ENCODE results near the gene PHEX.

Gene PHEX
- 0.21 to 1.4 reads per million in 2 donors for total RNA-seq

GRCh38 chrX:22032084-22032483 lies at the start of gene PHEX:
Gene PHEX (plus strand): TSS chrX:22032325. CDS start chrX:22033006, 681 bp downstream.
- DNase-seq: no peak

GRCh38 chrX:21985332-21985777 lies 46.8 kb upstream of the PHEX start:
- peak; percentile 47 for DNase-seq

- no peak for DNase-seq
Measured at GRCh38 chrX:21986596-21986995, 45.5 kb upstream of the PHEX start.

- no peak for DNase-seq
Measured at GRCh38 chrX:21989384-21989783, 42.7 kb upstream of the PHEX start.

GRCh38 chrX:21990832-21991231 lies 41.3 kb upstream of the PHEX start:
- DNase-seq: no peak

- DNase-seq: no peak
Measured at GRCh38 chrX:21991504-21991903, 40.6 kb upstream of the PHEX start.

GRCh38 chrX:21993265-21993664 lies 38.9 kb upstream of the PHEX start:
- no peak for DNase-seq

- no peak for DNase-seq
Measured at GRCh38 chrX:21996872-21997455, 35.2 kb upstream of the PHEX start.

- no peak for DNase-seq
Measured at GRCh38 chrX:21998037-21998436, 34.1 kb upstream of the PHEX start.

GRCh38 chrX:22004866-22005265 lies 27.3 kb upstream of the PHEX start:
- DNase-seq: no peak

GRCh38 chrX:22012051-22012450 lies 20.1 kb upstream of the PHEX start:
- no peak for DNase-seq

GRCh38 chrX:22012931-22013330 lies 19.2 kb upstream of the PHEX start:
- DNase-seq: no peak

GRCh38 chrX:22015139-22015750 lies 16.9 kb upstream of the PHEX start:
- no peak for DNase-seq

- DNase-seq: no peak
Measured at GRCh38 chrX:22021751-22022324, 10.3 kb upstream of the PHEX start.

- DNase-seq: no peak
Measured at GRCh38 chrX:22024577-22024976, 7.5 kb upstream of the PHEX start.

GRCh38 chrX:22025751-22026150 lies 6.4 kb upstream of the PHEX start:
- no peak for DNase-seq

GRCh38 chrX:22026731-22027130 lies 5.4 kb upstream of the PHEX start:
- DNase-seq: no peak

- no peak for DNase-seq
Measured at GRCh38 chrX:22032506-22032905, 381 bp downstream of the PHEX start.

GRCh38 chrX:22033818-22034217 lies 1.7 kb downstream of the PHEX start:
- DNase-seq: no peak

GRCh38 chrX:22035236-22035635 lies 3.1 kb downstream of the PHEX start:
- DNase-seq: no peak

GRCh38 chrX:22037225-22037624 lies 5.1 kb downstream of the PHEX start:
- DNase-seq: no peak

GRCh38 chrX:22037911-22038537 lies 5.9 kb downstream of the PHEX start:
- no peak for DNase-seq

- no peak for DNase-seq
Measured at GRCh38 chrX:22039541-22039940, 7.4 kb downstream of the PHEX start.

- DNase-seq: no peak
Measured at GRCh38 chrX:22040184-22040583, 8.1 kb downstream of the PHEX start.

Data from T-helper 9 cell (primary cell).